ENCODE data around the gene BMERB1.
"Not testable (repeated sequence)": the region's sequence is repeated elsewhere in the genome, so short reads cannot be mapped to it uniquely, and the experiment has no call there.

- not testable (repeated sequence) for TF ChIP-seq CTCF (IDR thresholded peaks at IDR 0.05); MAX (CRISPR knock-in tag; IDR thresholded peaks at IDR 0.05); GABPB1 (CRISPR knock-in tag; IDR thresholded peaks at IDR 0.05); TEAD4 (CRISPR knock-in tag; IDR thresholded peaks at IDR 0.05); USF1 (CRISPR knock-in tag; IDR thresholded peaks at IDR 0.05); ZNF532 (CRISPR knock-in tag; IDR thresholded peaks at IDR 0.05; ENCODE audit: borderline replicate concordance)
Measured at GRCh38 chr16:15430884-15431283, 3.5 kb upstream of the BMERB1 start.
